Measurements from ENCODE around the gene DNAJB1. TPM values are rescaled to one million over a fixed set of nuclear protein-coding genes. Genes with fewer than 3 reads are reported as not detected.
"Not testable (repeated sequence)": the region's sequence is repeated elsewhere in the genome, so short reads cannot be mapped to it uniquely, and the experiment has no call there.

The DNAJB1 gene
- total RNA-seq, 1 experiment from 2014 or later, result 122 TPM

- CTCF ChIA-PET, result interaction anchor here (0.6 kb wide), 1 partner anchor 52 kb away, joined by 3 read pairs; no protein-coding TSS in a partner anchor
- POLR2A ChIA-PET (ENCODE audit: low non-redundant PET), result no interaction called here
- H3K27ac ChIP-seq (ENCODE audit: low read depth, low read length, poor library complexity, severe bottlenecking), result no peak overlapping the region
These were observed 12.5 kb downstream of the DNAJB1 start for GRCh38 chr19:14505488-14506239.

GRCh38 chr19:14504575-14504974 is 13.6 kb downstream of the DNAJB1 start:
- H3K4me3 ChIP-seq (ENCODE audit: low read depth, low read length, poor library complexity, severe bottlenecking); intact Hi-C loops (cut with micrococcal nuclease; ENCODE audit: unreplicated experiment); H3K27ac ChIP-seq (ENCODE audit: low read depth, low read length, poor library complexity, severe bottlenecking); H3K36me3 ChIP-seq (ENCODE audit: insufficient read depth, low read length, poor library complexity, severe bottlenecking); H3K4me1 ChIP-seq (ENCODE audit: insufficient read depth, low read length, poor library complexity, severe bottlenecking); BruUV-seq (replicated peaks); POLR2A ChIA-PET (ENCODE audit: low non-redundant PET); DNase-seq (ENCODE audit: low spot score); H3K9me3 ChIP-seq (ENCODE audit: low read depth, low read length, poor library complexity, severe bottlenecking); H3K27me3 ChIP-seq (replicated peaks; ENCODE audit: insufficient read depth, low read depth, low read length, poor library complexity): not testable (repeated sequence)
- CTCF ChIA-PET, result interaction anchor here (0.6 to 0.7 kb wide), 2 partner anchors 24 to 1597 kb away, joined by 3 to 5 read pairs; no protein-coding TSS in a partner anchor

More at GRCh38 chr19:14505488-14506239, 12.5 kb downstream of the DNAJB1 start:
- BruUV-seq (replicated peaks), result no TSS peak
- H3K4me1 ChIP-seq (ENCODE audit: insufficient read depth, low read length, poor library complexity, severe bottlenecking), result no peaks in the 10 kb centered on the region
- intact Hi-C loops (cut with micrococcal nuclease; ENCODE audit: unreplicated experiment), result no loop called here
- peak; percentile 56 for DNase-seq (ENCODE audit: low spot score)
- no peaks in the 10 kb centered on the region for H3K36me3 ChIP-seq (ENCODE audit: insufficient read depth, low read length, poor library complexity, severe bottlenecking)
- no peaks in the 10 kb centered on the region for H3K27me3 ChIP-seq (replicated peaks; ENCODE audit: insufficient read depth, low read depth, low read length, poor library complexity)
- no peak overlapping the region for H3K4me3 ChIP-seq (ENCODE audit: low read depth, low read length, poor library complexity, severe bottlenecking)
- no peak for TF ChIP-seq EZH2 (IDR thresholded peaks at IDR 0.05; ENCODE audit: borderline replicate concordance, low read depth, low read length, poor library complexity, severe bottlenecking)
- TF ChIP-seq CTCF (conservative IDR thresholded peaks at IDR 0.05; ENCODE audit: low read depth, low read length), result peak; percentile 88
- H3K9me3 ChIP-seq (ENCODE audit: low read depth, low read length, poor library complexity, severe bottlenecking), result no peaks in the 10 kb centered on the region

GRCh38 chr19:14503285-14503684 is 14.9 kb downstream of the DNAJB1 start:
- no peak for TF ChIP-seq EZH2 (IDR thresholded peaks at IDR 0.05; ENCODE audit: borderline replicate concordance, low read depth, low read length, poor library complexity, severe bottlenecking)
- no peak for TF ChIP-seq CTCF (conservative IDR thresholded peaks at IDR 0.05; ENCODE audit: low read depth, low read length)
- ChIA-PET CTCF (interaction anchor here (0.6 kb wide), 1 partner anchor 14 kb away, joined by 3 read pairs; no protein-coding TSS in a partner anchor), POLR2A (ENCODE audit: low non-redundant PET) (interaction anchor here (0.6 kb wide), 1 partner anchor 26 kb away, joined by 3 read pairs; no protein-coding TSS in a partner anchor)
- no peaks in the 10 kb centered on the region for H3K4me1 ChIP-seq (ENCODE audit: insufficient read depth, low read length, poor library complexity, severe bottlenecking)
- intact Hi-C loops (cut with micrococcal nuclease; ENCODE audit: unreplicated experiment), result no loop called here
- DNase-seq (ENCODE audit: low spot score), result no peak
- no TSS peak for BruUV-seq (replicated peaks)
- no peak overlapping the region for H3K27ac ChIP-seq (ENCODE audit: low read depth, low read length, poor library complexity, severe bottlenecking)
- H3K9me3 ChIP-seq (ENCODE audit: low read depth, low read length, poor library complexity, severe bottlenecking), result no peaks in the 10 kb centered on the region
- no peaks in the 10 kb centered on the region for H3K27me3 ChIP-seq (replicated peaks; ENCODE audit: insufficient read depth, low read depth, low read length, poor library complexity)
- H3K36me3 ChIP-seq (ENCODE audit: insufficient read depth, low read length, poor library complexity, severe bottlenecking), result no peaks in the 10 kb centered on the region
- H3K4me3 ChIP-seq (ENCODE audit: low read depth, low read length, poor library complexity, severe bottlenecking), result no peak overlapping the region

Measured in A673 (cell line).